Thyroid gland (tissue), 4 donors: ENCODE measurements around the gene NFYA. TPM values are rescaled to one million over a fixed set of nuclear protein-coding genes. Genes with fewer than 3 reads are reported as not detected.

Experiments used
- DNase-seq, 2 donors: peaks; one replicate each; pipeline ENCODE4 v3.0.0-alpha.2; 2019
- H3K27ac ChIP-seq, 3 donors: fragments of 200-600 bp; sonication (generic); 1 replicate in 2 of 3; 2 replicates in 1 of 3; pipeline ENCODE4 v1.5.1; 2016 to 2019; ENCODE audit warnings: mild to moderate bottlenecking in 1 of 3, moderate library complexity in 1 of 3
- H3K27me3 ChIP-seq: fragments of 200-600 bp; sonication (generic); one replicate; pipeline ENCODE4 v1.5.1; 2019
- H3K36me3 ChIP-seq, 2 donors: fragments of 200-600 bp; sonication (generic); one replicate each; pipeline ENCODE4 v1.5.1; 2016 to 2019
- H3K4me1 ChIP-seq, 2 donors: fragments of 200-600 bp; sonication (generic); one replicate each; pipeline ENCODE4 v1.5.1; 2017 to 2019
- H3K4me3 ChIP-seq, 3 donors: fragments of 200-600 bp; sonication (generic); replicated peaks in 1 of 3; 1 replicate in 2 of 3; 2 replicates in 1 of 3; pipeline ENCODE4 v1.5.1; 2016; ENCODE audit warnings: mild to moderate bottlenecking in 1 of 3
- H3K9me3 ChIP-seq: fragments of 200-600 bp; sonication (generic); one replicate; pipeline ENCODE4 v1.5.1; 2017
- POLR2A ChIP-seq, 2 donors: fragments of 450-650 bp; IDR thresholded peaks; one replicate each; pipeline ENCODE4 v1.6.1; 2017; ENCODE audit warnings: antibody characterized with exemption in 2 of 2, mild to moderate bottlenecking in 2 of 2, moderate library complexity in 1 of 2
- WGBS, 2 donors: methylation state at CpG; one replicate each; pipeline ENCODE4 v1.1.5; 2017; 5-methylcytosine and 5-hydroxymethylcytosine counted together
- intact Hi-C: fragments of 100-400 bp; cut with DNase I; formaldehyde crosslinking; loops from one replicate; pipeline ENCODE4 v1.15.1; 2023
- total RNA-seq, 4 donors: library from RNA; depleted of rRNA; stranded (reverse); fragments of >200 nt; gene quantifications; one replicate each; pipeline ENCODE4 v1.2.3, GENCODE V29; 2016
- TF ChIP-seq, protein P1 (sequence below), 6 experiments: fragments of 200-600 bp in 3 of 6; fragments of 450-650 bp in 3 of 6; sonication (generic) in 3 of 6; IDR thresholded peaks; one replicate each; pipeline ENCODE4 v1.5.1; 2016 to 2019; ENCODE audit warnings: antibody characterized with exemption in 6 of 6, mild to moderate bottlenecking in 2 of 6, inconsistent platforms in 1 of 6, moderate library complexity in 1 of 6

The NFYA gene
- total RNA-seq, 4 donors from 2014 or later = 31.8 to 40.3 (median 36.0) TPM

DNA sequence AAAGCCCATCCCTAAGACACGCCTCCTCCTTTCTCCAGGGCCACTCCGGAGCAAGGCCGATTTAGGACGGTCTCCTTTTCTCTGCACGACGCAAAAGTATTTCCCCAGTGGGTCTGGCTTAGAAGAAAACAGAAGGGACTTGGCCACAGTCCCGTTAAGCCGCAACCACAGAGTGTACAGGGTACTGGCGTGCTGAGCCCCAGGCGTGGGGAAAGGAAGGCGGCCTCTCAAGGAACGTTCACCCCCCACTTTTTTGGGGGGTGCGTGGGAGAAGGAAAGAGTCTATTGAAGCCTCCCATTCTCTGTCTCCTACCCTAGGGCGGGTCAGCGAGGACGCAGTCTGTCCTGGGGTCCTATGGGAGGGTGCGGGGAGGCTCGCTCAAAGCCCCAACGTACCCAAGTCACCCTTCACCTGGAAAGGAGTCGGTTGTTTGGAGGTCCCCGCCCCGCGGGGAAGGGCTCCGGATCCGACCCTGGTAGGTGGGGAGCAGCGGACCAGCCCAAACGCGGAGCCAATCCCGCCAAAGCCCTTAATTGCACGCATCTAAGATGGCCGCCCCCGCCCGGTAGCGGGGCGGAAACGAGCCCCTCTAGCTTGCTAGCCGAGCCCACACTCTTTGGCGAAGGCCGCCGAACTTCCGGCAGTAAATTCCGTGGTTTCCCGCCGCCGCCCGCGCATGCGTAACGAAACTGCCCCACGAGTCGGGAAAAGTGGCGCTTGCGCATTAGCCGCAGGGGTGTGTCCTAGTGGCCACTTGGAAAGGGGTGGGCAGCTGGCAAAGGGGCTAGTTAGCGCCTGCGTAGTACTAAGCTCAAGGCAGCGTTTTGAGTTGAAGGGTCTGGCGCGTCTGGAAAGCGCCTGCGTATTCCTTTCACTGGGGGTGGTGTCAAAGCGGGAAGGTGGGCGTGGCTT, 595 bp upstream of the NFYA start, which contains the start of gene OARD1:
Gene OARD1 (minus strand): TSS at position 434 of the 913 bp plus-strand sequence. CDS start 722 bp downstream, outside the sequence.
- H3K9me3 ChIP-seq = no peaks in the 10 kb centered on the region
- H3K27me3 ChIP-seq = no peaks in the 10 kb centered on the region
- TF ChIP-seq, protein P1, sequence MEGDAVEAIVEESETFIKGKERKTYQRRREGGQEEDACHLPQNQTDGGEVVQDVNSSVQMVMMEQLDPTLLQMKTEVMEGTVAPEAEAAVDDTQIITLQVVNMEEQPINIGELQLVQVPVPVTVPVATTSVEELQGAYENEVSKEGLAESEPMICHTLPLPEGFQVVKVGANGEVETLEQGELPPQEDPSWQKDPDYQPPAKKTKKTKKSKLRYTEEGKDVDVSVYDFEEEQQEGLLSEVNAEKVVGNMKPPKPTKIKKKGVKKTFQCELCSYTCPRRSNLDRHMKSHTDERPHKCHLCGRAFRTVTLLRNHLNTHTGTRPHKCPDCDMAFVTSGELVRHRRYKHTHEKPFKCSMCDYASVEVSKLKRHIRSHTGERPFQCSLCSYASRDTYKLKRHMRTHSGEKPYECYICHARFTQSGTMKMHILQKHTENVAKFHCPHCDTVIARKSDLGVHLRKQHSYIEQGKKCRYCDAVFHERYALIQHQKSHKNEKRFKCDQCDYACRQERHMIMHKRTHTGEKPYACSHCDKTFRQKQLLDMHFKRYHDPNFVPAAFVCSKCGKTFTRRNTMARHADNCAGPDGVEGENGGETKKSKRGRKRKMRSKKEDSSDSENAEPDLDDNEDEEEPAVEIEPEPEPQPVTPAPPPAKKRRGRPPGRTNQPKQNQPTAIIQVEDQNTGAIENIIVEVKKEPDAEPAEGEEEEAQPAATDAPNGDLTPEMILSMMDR (IDR thresholded peaks at IDR 0.05) = no peak
- TF ChIP-seq POLR2A (IDR thresholded peaks at IDR 0.05) = peak; percentile 51 to 89
- peaks cover 33% of the 10 kb centered on the region in 2 donors for H3K4me1 ChIP-seq
- DNase-seq = peak; percentile 99 to 100
- no peaks in the 10 kb centered on the region for H3K36me3 ChIP-seq
- 0 to 1% methylated on average over 15 to 33 of the region's 63 CpGs for WGBS, 2 donors
- H3K27ac ChIP-seq = peak within 1 kb of the TSS; percentile 95 to 100 (median 99)
- H3K4me3 ChIP-seq = peak within 1 kb of the TSS; percentile 69 to 82 (median 81)
- intact Hi-C loops = no loop called here

GRCh38 chr6:41073203-41073967, 611 bp downstream of the NFYA start:
- peaks cover 37 to 39% of the 10 kb centered on the region in 2 donors for H3K4me1 ChIP-seq
- no peaks in the 10 kb centered on the region for H3K9me3 ChIP-seq
- WGBS, 2 donors = 0 to 1% methylated on average over 26 to 30 of the region's 74 CpGs
- peak; percentile 92 to 93 for DNase-seq
- H3K27ac ChIP-seq = peak overlapping the region; percentile 95 to 100 (median 99)
- intact Hi-C loops = no loop called here
- no peaks in the 10 kb centered on the region for H3K36me3 ChIP-seq
- no peaks in the 10 kb centered on the region for H3K27me3 ChIP-seq
- TF ChIP-seq POLR2A (IDR thresholded peaks at IDR 0.05) = peak; percentile 88 to 90
- TF ChIP-seq, protein P1 (IDR thresholded peaks at IDR 0.05) = peak in 3 of 6 experiments; percentile 47 to 52 (median 50)
- H3K4me3 ChIP-seq = peak overlapping the region; percentile 56 to 82 (median 81)

GRCh38 chr6:41073968-41074691, 1.4 kb downstream of the NFYA start:
- intact Hi-C loops = no loop called here
- DNase-seq = no peak
- WGBS, 2 donors = 5 to 8% methylated on average over 11 of the region's 11 CpGs
- H3K4me3 ChIP-seq = peak overlapping the region in 2 of 3 donors; percentile 56 to 82
- peak overlapping the region; percentile 95 to 100 (median 99) for H3K27ac ChIP-seq
- H3K4me1 ChIP-seq = peaks cover 37 to 39% of the 10 kb centered on the region in 2 donors
- TF ChIP-seq, protein P1 (IDR thresholded peaks at IDR 0.05) = no peak
- no peak for TF ChIP-seq POLR2A (IDR thresholded peaks at IDR 0.05)
- H3K27me3 ChIP-seq = no peaks in the 10 kb centered on the region
- no peaks in the 10 kb centered on the region for H3K9me3 ChIP-seq
- H3K36me3 ChIP-seq = no peaks in the 10 kb centered on the region

DNA sequence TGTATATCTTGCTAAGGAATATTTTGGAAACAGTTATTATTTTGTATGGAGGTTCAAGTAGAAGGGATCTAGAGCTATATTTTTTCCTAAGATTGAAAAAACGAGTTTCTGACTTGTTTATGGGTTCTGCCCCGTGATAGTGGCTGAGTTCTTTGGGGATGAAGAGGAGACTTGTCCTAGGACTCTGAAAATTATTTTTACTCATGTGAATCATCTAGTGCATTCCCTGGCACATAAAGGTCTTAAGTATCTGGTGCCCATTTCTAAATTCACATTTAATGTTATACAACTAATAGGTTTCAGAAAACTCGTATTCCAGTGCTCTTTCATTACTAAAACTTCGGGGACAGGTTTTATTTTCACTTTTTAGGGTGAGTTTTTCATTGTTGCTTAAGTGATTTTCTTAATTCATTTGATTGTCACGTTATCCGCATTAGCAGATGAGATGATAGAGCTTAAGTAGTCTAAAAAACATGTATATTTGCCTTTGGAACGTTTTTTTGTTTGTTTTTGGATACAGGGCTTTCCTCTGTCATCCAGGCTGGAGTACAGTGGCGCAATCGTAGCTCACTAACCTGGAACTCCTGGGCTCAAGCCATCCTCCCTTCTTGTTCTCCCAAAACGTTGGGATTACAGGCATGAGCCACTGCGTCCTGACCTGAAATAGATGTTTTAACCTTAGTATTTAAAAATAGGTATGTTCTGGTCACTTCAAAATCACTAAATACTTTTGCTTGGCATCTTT, 2.1 kb downstream of the NFYA start:
- no peaks in the 10 kb centered on the region for H3K27me3 ChIP-seq
- peaks cover 37 to 39% of the 10 kb centered on the region in 2 donors for H3K4me1 ChIP-seq
- no peaks in the 10 kb centered on the region for H3K36me3 ChIP-seq
- no peaks in the 10 kb centered on the region for H3K9me3 ChIP-seq
- no peak for TF ChIP-seq POLR2A (IDR thresholded peaks at IDR 0.05)
- TF ChIP-seq, protein P1 (IDR thresholded peaks at IDR 0.05) = no peak
- DNase-seq = peak; percentile 36 to 49
- intact Hi-C loops = no loop called here
- WGBS, 2 donors = 43 to 51% methylated on average over 11 of the region's 11 CpGs
- no peak overlapping the region for H3K4me3 ChIP-seq
- H3K27ac ChIP-seq = peak overlapping the region; percentile 95 to 100 (median 99)
